ENCODE results near the gene VPS13C.

Gene VPS13C

GRCh38 chr15:62060113-62060895 lies at the start of gene VPS13C:
VPS13C (minus strand) TSS chr15:62060447; CDS start chr15:62060374, 73 bp downstream.
- DNase-seq, result peak; percentile 89

- no peak for DNase-seq
Measured at GRCh38 chr15:62109437-62109836, 49.2 kb upstream of the VPS13C start.

- no peak for DNase-seq
Measured at GRCh38 chr15:62108411-62108810, 48.2 kb upstream of the VPS13C start.

- no peak for DNase-seq
Measured at GRCh38 chr15:62107571-62108121, 47.4 kb upstream of the VPS13C start.

- no peak for DNase-seq
Measured at GRCh38 chr15:62106096-62106495, 45.8 kb upstream of the VPS13C start.

GRCh38 chr15:62105266-62105665 lies 45.0 kb upstream of the VPS13C start:
- DNase-seq, result no peak

- no peak for DNase-seq
Measured at GRCh38 chr15:62104846-62105245, 44.6 kb upstream of the VPS13C start.

- no peak for DNase-seq
Measured at GRCh38 chr15:62104401-62104800, 44.2 kb upstream of the VPS13C start.

- DNase-seq, result no peak
Measured at GRCh38 chr15:62103431-62103830, 43.2 kb upstream of the VPS13C start.

- no peak for DNase-seq
Measured at GRCh38 chr15:62099094-62099601, 38.9 kb upstream of the VPS13C start.

GRCh38 chr15:62094388-62094787 lies 34.1 kb upstream of the VPS13C start:
- DNase-seq, result no peak

- DNase-seq, result no peak
Measured at GRCh38 chr15:62093809-62094208, 33.6 kb upstream of the VPS13C start.

GRCh38 chr15:62090988-62091387 lies 30.7 kb upstream of the VPS13C start:
- DNase-seq, result no peak

- DNase-seq, result no peak
Measured at GRCh38 chr15:62089616-62090015, 29.4 kb upstream of the VPS13C start.

GRCh38 chr15:62088353-62088693 lies 28.1 kb upstream of the VPS13C start:
- no peak for DNase-seq

GRCh38 chr15:62087671-62088352 lies 27.6 kb upstream of the VPS13C start:
- DNase-seq, result no peak

- no peak for DNase-seq
Measured at GRCh38 chr15:62085740-62086139, 25.5 kb upstream of the VPS13C start.

GRCh38 chr15:62083194-62084154 lies 23.2 kb upstream of the VPS13C start:
- DNase-seq, result no peak

- DNase-seq, result no peak
Measured at GRCh38 chr15:62079594-62079993, 19.3 kb upstream of the VPS13C start.

- DNase-seq, result no peak
Measured at GRCh38 chr15:62075595-62076277, 15.5 kb upstream of the VPS13C start.

- DNase-seq, result no peak
Measured at GRCh38 chr15:62071711-62072308, 11.6 kb upstream of the VPS13C start.

GRCh38 chr15:62069551-62069950 lies 9.3 kb upstream of the VPS13C start:
- DNase-seq, result no peak
